GM21526 (cell line): Measurements from ENCODE around the gene ARHGEF35.
"Not testable (repeated sequence)": the region's sequence is repeated elsewhere in the genome, so short reads cannot be mapped to it uniquely, and the experiment has no call there.

ENCODE experiments used
- ATAC-seq: cut with Tn5 transposase; IDR thresholded peaks from one replicate; pipeline ENCODE4 v1.9.1; 2021; ENCODE audit warnings: moderate library complexity; ENCODE audit not compliant: unreplicated experiment, low FRiP score

The ARHGEF35 gene

GRCh38 chr7:144179165-144179479 is 16.5 kb downstream of the ARHGEF35 start:
- peak; percentile 14 for ATAC-seq

- ATAC-seq = peak; percentile 98
These were observed 17.1 kb downstream of the ARHGEF35 start for GRCh38 chr7:144178380-144179164.

GRCh38 chr7:144174613-144175012 is 21.0 kb downstream of the ARHGEF35 start:
- no peak for ATAC-seq

GRCh38 chr7:144171594-144172350 is 23.9 kb downstream of the ARHGEF35 start:
- ATAC-seq = not testable (repeated sequence)

- ATAC-seq = no peak
These were observed 30.8 kb downstream of the ARHGEF35 start for GRCh38 chr7:144164784-144165183.

- ATAC-seq = no peak
These were observed 36.8 kb downstream of the ARHGEF35 start for GRCh38 chr7:144158861-144159260.

- ATAC-seq = no peak
These were observed 47.3 kb downstream of the ARHGEF35 start for GRCh38 chr7:144148224-144148827.

GRCh38 chr7:144144426-144144825 is 51.2 kb downstream of the ARHGEF35 start:
- ATAC-seq = no peak

- no peak for ATAC-seq
These were observed 53.4 kb downstream of the ARHGEF35 start for GRCh38 chr7:144142187-144142586.

- ATAC-seq = no peak
These were observed 58.1 kb downstream of the ARHGEF35 start for GRCh38 chr7:144137501-144137900.
